Neural crest cell (in vitro differentiated cells): ENCODE data around the gene VPS29. TPM values are rescaled to one million over a fixed set of nuclear protein-coding genes. Genes with fewer than 3 reads are reported as not detected.
"Not testable (repeated sequence)": the region's sequence is repeated elsewhere in the genome, so short reads cannot be mapped to it uniquely, and the experiment has no call there.

ENCODE experiments used
- DNase-seq: peaks from one replicate; pipeline ENCODE4 v3.0.0; 2021; ENCODE audit warnings: low read depth, mixed read lengths, low spot score
- H3K27ac Mint-ChIP-seq: one replicate; pipeline ENCODE4 v1.8.0; 2021; ENCODE audit warnings: mild to moderate bottlenecking, mixed read lengths; ENCODE audit not compliant: unreplicated experiment
- H3K27me3 Mint-ChIP-seq: 2 replicates; pipeline ENCODE4 v1.8.0; 2021; ENCODE audit warnings: low read depth, mild to moderate bottlenecking, mixed read lengths
- H3K36me3 Mint-ChIP-seq: 2 replicates; pipeline ENCODE4 v1.8.0; 2021; ENCODE audit warnings: low read depth, mild to moderate bottlenecking, mixed read lengths
- H3K4me1 Mint-ChIP-seq: 2 replicates; pipeline ENCODE4 v1.8.0; 2021; ENCODE audit warnings: mixed read lengths
- H3K4me3 Mint-ChIP-seq: one replicate; pipeline ENCODE4 v1.8.0; 2021; ENCODE audit warnings: mild to moderate bottlenecking, mixed read lengths
- H3K9me3 Mint-ChIP-seq: 2 replicates; pipeline ENCODE4 v1.8.0; 2021; ENCODE audit warnings: mixed read lengths
- total RNA-seq: library from RNA; stranded (reverse); gene quantifications from 2 replicates; pipeline ENCODE4 v1.2.1, GENCODE V29; 2021
- TF ChIP-seq, protein P1 (sequence below): fragments of 200-600 bp; sonication (generic); conservative IDR thresholded peaks from 2 replicates; pipeline ENCODE4 v1.5.0; 2021; ENCODE audit warnings: antibody characterized with exemption, mild to moderate bottlenecking

VPS29 gene
- total RNA-seq, 1 donor from 2014 or later = 89.0 TPM

DNA sequence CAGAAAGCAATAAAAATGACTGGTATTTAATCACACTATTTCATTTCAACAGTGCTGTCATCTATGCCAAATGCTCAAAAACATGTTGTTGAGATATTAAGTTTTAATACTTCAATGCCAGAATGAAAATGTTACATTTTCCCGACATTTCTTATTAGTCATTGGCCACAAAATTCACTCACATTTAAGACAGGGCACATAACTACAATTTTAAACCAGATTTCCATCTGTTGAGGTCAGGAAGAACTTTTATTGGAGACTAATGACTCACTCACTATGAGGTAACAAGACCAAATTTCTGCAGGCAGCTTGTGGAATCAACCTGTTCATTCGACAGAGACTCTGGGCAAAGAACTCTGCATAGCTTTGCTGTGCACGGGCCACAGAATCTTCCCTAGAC lies 44.4 kb upstream of the VPS29 start:
- TF ChIP-seq, protein P1, sequence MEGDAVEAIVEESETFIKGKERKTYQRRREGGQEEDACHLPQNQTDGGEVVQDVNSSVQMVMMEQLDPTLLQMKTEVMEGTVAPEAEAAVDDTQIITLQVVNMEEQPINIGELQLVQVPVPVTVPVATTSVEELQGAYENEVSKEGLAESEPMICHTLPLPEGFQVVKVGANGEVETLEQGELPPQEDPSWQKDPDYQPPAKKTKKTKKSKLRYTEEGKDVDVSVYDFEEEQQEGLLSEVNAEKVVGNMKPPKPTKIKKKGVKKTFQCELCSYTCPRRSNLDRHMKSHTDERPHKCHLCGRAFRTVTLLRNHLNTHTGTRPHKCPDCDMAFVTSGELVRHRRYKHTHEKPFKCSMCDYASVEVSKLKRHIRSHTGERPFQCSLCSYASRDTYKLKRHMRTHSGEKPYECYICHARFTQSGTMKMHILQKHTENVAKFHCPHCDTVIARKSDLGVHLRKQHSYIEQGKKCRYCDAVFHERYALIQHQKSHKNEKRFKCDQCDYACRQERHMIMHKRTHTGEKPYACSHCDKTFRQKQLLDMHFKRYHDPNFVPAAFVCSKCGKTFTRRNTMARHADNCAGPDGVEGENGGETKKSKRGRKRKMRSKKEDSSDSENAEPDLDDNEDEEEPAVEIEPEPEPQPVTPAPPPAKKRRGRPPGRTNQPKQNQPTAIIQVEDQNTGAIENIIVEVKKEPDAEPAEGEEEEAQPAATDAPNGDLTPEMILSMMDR = no peak
- DNase-seq = no peak
- no peak overlapping the region for H3K4me3 Mint-ChIP-seq
- H3K4me1 Mint-ChIP-seq = peaks cover 4% of the 10 kb centered on the region
- no peaks in the 10 kb centered on the region for H3K27me3 Mint-ChIP-seq
- H3K27ac Mint-ChIP-seq = no peak overlapping the region
- H3K9me3 Mint-ChIP-seq = no peaks in the 10 kb centered on the region
- H3K36me3 Mint-ChIP-seq = peaks cover 4% of the 10 kb centered on the region

DNA sequence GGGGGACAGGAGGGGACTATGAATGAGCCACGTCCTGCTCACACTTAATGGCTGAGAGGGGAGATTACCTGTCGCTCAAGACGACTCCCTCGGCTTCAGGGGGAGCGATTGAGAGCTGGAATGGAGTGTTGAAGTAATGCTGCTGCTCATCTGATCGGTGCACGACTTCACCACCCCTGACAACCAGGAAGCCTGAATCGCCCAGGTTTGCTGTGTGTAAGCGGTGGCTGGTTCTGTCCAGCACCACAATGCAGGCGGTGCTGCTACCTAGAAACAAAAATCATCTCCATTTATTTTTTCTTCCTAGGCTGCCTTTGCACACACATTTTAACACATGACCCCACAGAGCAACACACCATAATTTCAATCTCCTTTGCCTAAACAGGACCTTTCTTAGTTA lies 43.9 kb upstream of the VPS29 start:
- DNase-seq = no peak
- Mint-ChIP-seq H3K9me3 (no peaks in the 10 kb centered on the region), H3K36me3 (peaks cover 4% of the 10 kb centered on the region), H3K4me3 (no peak overlapping the region), H3K4me1 (peaks cover 4% of the 10 kb centered on the region), H3K27ac (no peak overlapping the region), H3K27me3 (no peaks in the 10 kb centered on the region)
- TF ChIP-seq, protein P1 = no peak

DNA sequence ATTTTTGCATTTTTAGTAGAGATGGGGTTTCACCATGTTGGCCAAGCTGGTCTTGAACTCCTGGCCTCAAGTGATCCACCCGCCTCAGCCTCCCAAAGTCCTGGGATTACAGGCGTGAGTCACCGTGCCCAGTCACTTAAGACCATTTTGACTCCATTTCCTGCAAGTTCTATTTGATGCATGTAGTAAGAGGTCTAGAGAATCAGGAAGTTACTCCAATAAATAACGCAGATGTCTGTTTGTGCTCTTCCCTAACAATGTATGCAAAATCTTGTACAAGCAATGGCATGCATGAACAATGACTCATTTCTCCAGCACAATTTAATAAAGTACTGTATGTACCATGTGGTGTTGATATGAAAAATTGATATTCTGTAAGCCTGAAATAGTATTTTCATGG lies 43.3 kb upstream of the VPS29 start:
- H3K9me3 Mint-ChIP-seq, H3K27ac Mint-ChIP-seq, DNase-seq, H3K36me3 Mint-ChIP-seq, H3K4me3 Mint-ChIP-seq, H3K4me1 Mint-ChIP-seq, H3K27me3 Mint-ChIP-seq: not testable (repeated sequence)

DNA sequence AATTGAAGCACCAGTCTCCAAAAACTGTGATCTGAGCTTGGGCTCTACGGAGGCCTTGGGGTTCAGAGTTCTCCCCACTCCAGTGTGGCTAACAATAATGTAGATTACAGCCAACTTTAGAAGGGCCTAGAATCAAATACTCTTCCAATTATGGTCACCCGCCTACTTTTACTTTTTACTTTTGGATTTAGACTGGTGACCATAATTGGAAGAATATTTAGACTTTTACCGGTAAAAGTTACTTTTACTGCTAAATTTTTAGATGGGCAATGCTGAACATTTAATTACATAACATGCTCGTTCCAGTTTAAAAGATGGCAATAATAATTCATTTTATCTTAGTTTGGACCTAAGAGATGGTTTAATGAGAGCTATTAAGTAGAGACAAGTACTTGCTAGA lies 42.1 kb upstream of the VPS29 start:
- Mint-ChIP-seq H3K36me3 (peaks cover 4% of the 10 kb centered on the region), H3K4me1 (no peaks in the 10 kb centered on the region), H3K4me3 (no peak overlapping the region), H3K27ac (no peak overlapping the region), H3K9me3 (no peaks in the 10 kb centered on the region), H3K27me3 (no peaks in the 10 kb centered on the region)
- DNase-seq = no peak
- TF ChIP-seq, protein P1 = no peak

DNA sequence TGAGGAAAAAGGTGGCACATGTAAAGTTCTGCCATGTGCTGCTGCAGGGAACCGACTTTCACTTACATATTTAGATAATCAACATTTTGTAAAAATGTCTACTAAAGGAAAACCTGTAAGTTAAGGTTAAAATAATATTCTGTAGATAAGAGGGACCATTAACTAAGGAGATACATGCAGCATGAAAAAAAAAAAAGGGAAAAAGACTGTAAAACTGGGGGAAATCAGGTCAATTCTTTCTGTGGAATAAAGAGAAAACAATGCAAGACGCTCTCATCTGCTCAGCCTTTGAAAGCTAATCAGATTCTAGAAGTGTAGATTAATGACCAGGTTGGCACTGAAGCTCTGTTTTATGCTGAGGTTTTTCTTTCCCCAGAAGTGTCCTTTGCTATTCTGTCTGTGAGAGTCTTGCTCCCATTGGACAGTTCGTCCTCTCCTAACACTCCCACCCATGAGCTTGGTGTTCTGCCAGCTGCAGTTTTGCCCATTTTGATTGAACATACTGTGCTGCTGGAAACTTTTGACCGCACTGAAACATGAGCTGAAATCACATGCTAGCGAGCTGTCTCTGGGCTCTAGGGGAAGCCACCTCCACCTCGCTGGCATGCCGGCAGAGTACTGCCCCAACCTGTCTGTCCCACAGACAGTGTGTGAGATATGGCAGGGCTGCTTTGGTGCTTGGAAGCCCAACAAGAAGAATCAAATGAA lies 41.5 kb upstream of the VPS29 start:
- TF ChIP-seq, protein P1 = no peak

DNA sequence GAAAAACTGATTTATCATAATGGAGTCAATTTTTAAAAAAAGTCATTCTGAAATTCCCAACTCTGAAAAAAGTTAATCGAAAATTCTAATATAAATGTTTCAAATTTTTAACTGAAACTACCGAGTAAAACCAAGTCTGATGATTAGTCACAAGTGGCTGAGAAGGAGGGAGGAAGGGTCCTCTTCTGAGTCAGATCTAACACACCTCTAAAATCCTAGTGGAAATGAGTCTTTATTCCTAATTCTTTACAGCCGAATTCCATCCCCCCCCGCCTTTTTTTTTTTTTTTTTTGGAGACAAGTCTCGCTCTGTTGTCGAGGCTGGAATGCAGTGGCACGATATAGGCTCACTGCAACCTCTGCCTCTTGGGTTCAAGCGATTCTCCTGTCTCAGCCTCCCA lies 38.1 kb upstream of the VPS29 start:
- DNase-seq = no peak
- Mint-ChIP-seq H3K4me3 (no peak overlapping the region), H3K27me3 (no peaks in the 10 kb centered on the region), H3K27ac (no peak overlapping the region), H3K4me1 (no peaks in the 10 kb centered on the region), H3K9me3 (no peaks in the 10 kb centered on the region), H3K36me3 (peaks cover 4% of the 10 kb centered on the region)
- TF ChIP-seq, protein P1 = no peak

More for the DNA sequence above, 41.5 kb upstream of the VPS29 start:
- Mint-ChIP-seq H3K27me3 (no peaks in the 10 kb centered on the region), H3K4me3 (no peak overlapping the region), H3K27ac (no peak overlapping the region), H3K9me3 (no peaks in the 10 kb centered on the region), H3K4me1 (no peaks in the 10 kb centered on the region), H3K36me3 (peaks cover 4% of the 10 kb centered on the region)
- DNase-seq = no peak
